GM13977 (cell line): ENCODE results near the gene C6orf136.

Experiments used
- DNase-seq: peaks from one replicate; pipeline ENCODE4 v3.0.0; 2012; ENCODE audit warnings: low spot score
- CTCF ChIP-seq: IDR thresholded peaks from 2 replicates; pipeline ENCODE4 v1.5.1; 2012; ENCODE audit warnings: mild to moderate bottlenecking, control low read depth; ENCODE audit not compliant: insufficient read depth; ENCODE audit errors: extremely low read depth, missing control alignments
- in situ Hi-C: fragments of 300-500 bp; cut with MboI; formaldehyde crosslinking; loops from one replicate; pipeline ENCODE4 v1.12.0; 2022; ENCODE audit warnings: low sequenced_read_pairs, low pct_unique_long_range_greater_than_20kb, mixed read lengths, inconsistent platforms; ENCODE audit not compliant: unreplicated experiment

The C6orf136 gene

GRCh38 chr6:30683980-30684338 is 37.0 kb downstream of the C6orf136 start:
- no peak for TF ChIP-seq CTCF
- DNase-seq = no peak
- in situ Hi-C loops = loop anchor here (5.0 kb wide), 1 partner anchor 43 kb away; no protein-coding TSS in a partner anchor

- in situ Hi-C loops = loop anchor here (5.0 kb wide), 1 partner anchor 43 kb away; no protein-coding TSS in a partner anchor
- peak; percentile 58 for DNase-seq
- no peak for TF ChIP-seq CTCF
Measured at GRCh38 chr6:30684386-30685156, 37.6 kb downstream of the C6orf136 start.

- peak; percentile 44 for TF ChIP-seq CTCF
- in situ Hi-C loops = no loop called here
- DNase-seq = peak; percentile 44
Measured at GRCh38 chr6:30685157-30686008, 38.5 kb downstream of the C6orf136 start.

GRCh38 chr6:30686009-30686907 is 39.3 kb downstream of the C6orf136 start, which contains the start of gene PPP1R18:
TSS of gene PPP1R18 (minus strand) at chr6:30686645. CDS start at chr6:30686018, 627 bp downstream.
- in situ Hi-C loops = no loop called here
- DNase-seq = peak; percentile 75
- no peak for TF ChIP-seq CTCF

GRCh38 chr6:30686908-30687658 is 40.1 kb downstream of the C6orf136 start:
- peak; percentile 88 for DNase-seq
- no peak for TF ChIP-seq CTCF
- in situ Hi-C loops = no loop called here
